Stomach (tissue), 9 donors: ENCODE data around the gene ZXDC. TPM values are rescaled to one million over a fixed set of nuclear protein-coding genes. Genes with fewer than 3 reads are reported as not detected.

Experiments used
- DNase-seq, 2 donors: peaks; one replicate each; pipeline versions ENCODE4 v3.0.0 to v3.0.0-alpha.2; 2013 to 2019
- H3K27ac ChIP-seq, 5 donors: fragments of 200-600 bp in 4 of 5; sonication (generic) in 4 of 5; one replicate each; pipeline ENCODE4 v1.5.1; 2013 to 2019; ENCODE audit warnings: mild to moderate bottlenecking in 1 of 5, moderate library complexity in 1 of 5
- H3K27me3 ChIP-seq, 3 donors: fragments of 200-600 bp; sonication (generic); one replicate each; pipeline ENCODE4 v1.5.1; 2017 to 2019; ENCODE audit warnings: mixed run types in 1 of 3
- H3K36me3 ChIP-seq, 4 donors: fragments of 200-600 bp; sonication (generic); 1 replicate in 3 of 4; 2 replicates in 1 of 4; pipeline ENCODE4 v1.5.1; 2016 to 2019
- H3K4me1 ChIP-seq, 4 donors: fragments of 200-600 bp; sonication (generic); one replicate each; pipeline ENCODE4 v1.5.1; 2016 to 2019
- H3K4me3 ChIP-seq, 4 donors: fragments of 200-600 bp; sonication (generic) in 3 of 4; one replicate each; pipeline ENCODE4 v1.5.1; 2016 to 2019; ENCODE audit warnings: mild to moderate bottlenecking in 1 of 4
- H3K9me3 ChIP-seq, 4 donors: fragments of 200-600 bp; sonication (generic); one replicate each; pipeline ENCODE4 v1.5.1; 2016 to 2019
- CTCF ChIP-seq, 7 experiments: fragments of 450-650 bp in 4 of 7; fragments of 200-600 bp in 3 of 7; sonication (generic) in 3 of 7; IDR thresholded peaks; one replicate each; pipeline ENCODE4 v1.5.1; 2016 to 2019; ENCODE audit warnings: antibody characterized with exemption in 7 of 7, control low read depth in 2 of 7, mild to moderate bottlenecking in 1 of 7
- EP300 ChIP-seq: sonication (generic); formaldehyde crosslinking; IDR thresholded peaks from one replicate; pipeline ENCODE4 v1.6.1; 2017; ENCODE audit warnings: antibody characterized with exemption
- POLR2A ChIP-seq, 4 donors: fragments of 450-650 bp; IDR thresholded peaks; one replicate each; pipeline ENCODE4 v1.6.1; 2016; ENCODE audit warnings: antibody characterized with exemption in 4 of 4, control low read depth in 2 of 4, mild to moderate bottlenecking in 1 of 4, moderate library complexity in 1 of 4
- POLR2AphosphoS5 ChIP-seq, 3 donors: sonication (generic); formaldehyde crosslinking; IDR thresholded peaks; one replicate each; pipeline ENCODE4 v1.6.1; 2016; ENCODE audit warnings: antibody characterized with exemption in 3 of 3
- WGBS, 5 donors: extraction: QIAGEN DNeasy Blood & Tissue Kit in 3 of 5; methylation state at CpG; one replicate each; pipeline versions ENCODE4 v1.1.5 to v1.1.7; 2013 to 2018; 5-methylcytosine and 5-hydroxymethylcytosine counted together
- intact Hi-C: fragments of 100-400 bp; cut with DNase I; formaldehyde crosslinking; loops from one replicate; pipeline ENCODE4 v1.15.1; 2023; ENCODE audit warnings: low total_unique reads
- polyA plus RNA-seq, 3 donors: library from polyadenylated mRNA; stranded (reverse); fragments of 200-250 nt; gene quantifications; one replicate each; pipeline ENCODE4 v1.2.3, GENCODE V29; 2013
- total RNA-seq, 5 donors: library from RNA; depleted of rRNA; stranded (reverse); fragments of >200 nt; gene quantifications; one replicate each; pipeline versions ENCODE4 v1.1.0 to v1.2.3, GENCODE V29; 2014 to 2016
- donor health status: healthy with polysubstance abuse.
- donor health status: Bipolar disorder and iron deficiency.
- donor health status: healthy.

Gene ZXDC
- total and polyA plus RNA-seq, 8 donors, result 6.1 to 73.2 (median 22.4) TPM

GRCh38 chr3:126452213-126452612 lies 23.5 kb downstream of the ZXDC start:
- TF ChIP-seq POLR2A (IDR thresholded peaks at IDR 0.05) (no peak), EP300 (no peak), CTCF (IDR thresholded peaks at IDR 0.05) (no peak), POLR2AphosphoS5 (IDR thresholded peaks at IDR 0.05) (no peak)
- Histone ChIP-seq H3K36me3 (peaks cover 37 to 97% (median 92%) of the 10 kb centered on the region in 4 donors), H3K4me3 (no peak overlapping the region), H3K4me1 (peaks cover 0 to 10% (median 3%) of the 10 kb centered on the region in 4 donors), H3K27me3 (no peaks in the 10 kb centered on the region), H3K27ac (no peak overlapping the region), H3K9me3 (no peaks in the 10 kb centered on the region)
- no peak for DNase-seq
- intact Hi-C loops, result no loop called here
- 88 to 94% (median 90%) methylated on average over 9 of the region's 9 CpGs for WGBS, 5 donors

- DNase-seq, result peak in 1 of 2 donors; percentile 17
- Histone ChIP-seq H3K36me3 (peaks cover 30 to 90% (median 85%) of the 10 kb centered on the region in 4 donors), H3K4me1 (peaks cover 0 to 10% (median 3%) of the 10 kb centered on the region in 4 donors), H3K27ac (no peak overlapping the region), H3K9me3 (no peaks in the 10 kb centered on the region), H3K4me3 (no peak overlapping the region), H3K27me3 (no peaks in the 10 kb centered on the region)
- 72 to 98% (median 91%) methylated on average over 10 to 12 of the region's 12 CpGs for WGBS, 5 donors
- intact Hi-C loops, result no loop called here
- TF ChIP-seq POLR2A (IDR thresholded peaks at IDR 0.05) (no peak), POLR2AphosphoS5 (IDR thresholded peaks at IDR 0.05) (no peak), CTCF (IDR thresholded peaks at IDR 0.05) (no peak), EP300 (no peak)
These were observed 24.2 kb downstream of the ZXDC start for GRCh38 chr3:126451511-126451910.

- intact Hi-C loops, result no loop called here
- TF ChIP-seq CTCF (IDR thresholded peaks at IDR 0.05) (no peak), POLR2A (IDR thresholded peaks at IDR 0.05) (no peak), EP300 (no peak), POLR2AphosphoS5 (IDR thresholded peaks at IDR 0.05) (no peak)
- Histone ChIP-seq H3K27ac (no peak overlapping the region), H3K4me3 (no peak overlapping the region), H3K36me3 (peaks cover 27 to 84% (median 80%) of the 10 kb centered on the region in 4 donors), H3K9me3 (no peaks in the 10 kb centered on the region), H3K4me1 (peaks cover 0 to 11% (median 2%) of the 10 kb centered on the region in 4 donors), H3K27me3 (no peaks in the 10 kb centered on the region)
- 88 to 98% (median 96%) methylated on average over 2 to 3 of the region's 3 CpGs for WGBS, 5 donors
- DNase-seq, result no peak
These were observed 24.9 kb downstream of the ZXDC start for GRCh38 chr3:126450744-126451143.

- intact Hi-C loops, result no loop called here
- no peak for DNase-seq
- no peak for TF ChIP-seq EP300
- TF ChIP-seq POLR2A (IDR thresholded peaks at IDR 0.05), result no peak
- no peak for TF ChIP-seq POLR2AphosphoS5 (IDR thresholded peaks at IDR 0.05)
- TF ChIP-seq CTCF (IDR thresholded peaks at IDR 0.05), result no peak
- Histone ChIP-seq H3K4me3 (no peak overlapping the region), H3K27me3 (no peaks in the 10 kb centered on the region), H3K27ac (no peak overlapping the region), H3K36me3 (peaks cover 27 to 84% (median 79%) of the 10 kb centered on the region in 4 donors), H3K9me3 (no peaks in the 10 kb centered on the region), H3K4me1 (peaks cover 0 to 14% (median 2%) of the 10 kb centered on the region in 4 donors)
- 73 to 83% (median 81%) methylated on average over 9 of the region's 9 CpGs for WGBS, 5 donors
These were observed 25.5 kb downstream of the ZXDC start for GRCh38 chr3:126450219-126450618.
